ENCODE data around the gene ARL9. TPM values are rescaled to one million over a fixed set of nuclear protein-coding genes. Genes with fewer than 3 reads are reported as not detected.

ARL9 gene, protein sequence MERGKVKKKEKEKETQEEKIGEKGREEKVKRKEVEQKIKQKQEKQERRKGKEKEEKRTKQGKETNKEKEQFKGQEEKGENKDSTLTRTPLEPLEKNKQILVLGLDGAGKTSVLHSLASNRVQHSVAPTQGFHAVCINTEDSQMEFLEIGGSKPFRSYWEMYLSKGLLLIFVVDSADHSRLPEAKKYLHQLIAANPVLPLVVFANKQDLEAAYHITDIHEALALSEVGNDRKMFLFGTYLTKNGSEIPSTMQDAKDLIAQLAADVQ
- not detected in 2 replicates for total RNA-seq (2014; rRNA removed; shearing (Covaris generic))
- not detected in 2 replicates for polyA plus RNA-seq (2014; cell fraction: nucleus; rRNA removed)

DNA sequence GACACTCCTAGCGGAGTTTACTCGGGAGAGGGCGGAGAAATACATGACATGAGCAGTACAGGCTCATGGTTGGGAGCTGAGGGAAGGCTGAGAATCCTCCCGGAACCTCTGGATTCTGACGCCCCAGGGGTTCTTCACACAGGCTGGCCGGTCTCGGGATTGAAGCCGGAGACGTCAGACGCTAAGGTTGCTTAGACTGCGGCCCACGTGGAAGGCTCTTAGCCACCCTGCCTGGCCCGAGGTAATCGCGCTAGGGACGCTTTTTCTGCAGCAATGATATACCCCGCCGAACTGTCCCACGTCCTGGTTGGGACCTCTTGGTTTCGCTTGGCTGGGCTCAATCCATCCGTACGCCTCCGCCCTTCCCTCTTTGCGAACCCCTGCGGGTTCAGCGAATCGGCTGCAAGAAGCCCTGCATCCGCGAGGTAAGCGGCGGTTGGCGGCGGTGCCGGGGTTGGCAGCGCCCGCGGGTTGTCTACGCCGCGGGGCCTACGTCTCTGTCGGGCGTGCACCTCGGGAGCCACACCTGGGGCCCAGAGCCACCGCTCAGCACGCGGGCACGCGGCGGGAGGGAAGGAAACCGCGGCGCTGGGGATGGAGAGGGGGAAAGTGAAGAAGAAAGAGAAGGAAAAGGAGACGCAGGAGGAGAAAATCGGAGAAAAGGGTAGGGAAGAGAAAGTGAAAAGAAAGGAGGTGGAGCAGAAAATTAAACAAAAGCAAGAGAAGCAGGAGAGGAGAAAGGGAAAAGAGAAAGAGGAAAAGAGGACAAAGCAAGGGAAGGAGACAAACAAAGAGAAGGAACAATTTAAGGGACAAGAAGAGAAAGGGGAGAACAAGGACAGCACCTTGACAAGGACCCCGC, at the start of gene ARL9:
Gene ARL9, plus strand, starts transcription at position 523 of the 862 bp plus-strand sequence. Its CDS starts 72 bp downstream, at position 595.
- no peak for DNase-seq (ENCODE audit: extremely low read depth, low read depth)

DNA sequence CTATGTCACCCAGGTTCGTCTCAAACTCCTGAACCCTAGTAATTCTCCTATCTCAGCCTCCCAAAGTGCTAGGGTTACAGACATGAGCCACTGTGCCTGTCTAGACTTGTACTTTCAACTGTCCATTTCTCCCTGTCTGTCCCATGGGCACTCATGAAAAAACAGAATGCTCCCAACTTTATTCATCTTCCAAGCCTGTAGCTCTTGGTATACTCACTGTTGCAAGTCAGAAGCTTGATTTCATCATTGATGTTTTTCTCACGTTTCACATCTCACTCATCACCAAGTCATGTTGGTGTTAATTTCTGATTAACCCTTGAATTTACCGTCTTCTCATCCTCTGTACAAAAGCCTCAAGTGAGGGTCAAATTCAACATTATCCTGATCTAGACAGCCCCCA, 45.5 kb upstream of the ARL9 start:
- no peak for DNase-seq (ENCODE audit: extremely low read depth, low read depth)

DNA sequence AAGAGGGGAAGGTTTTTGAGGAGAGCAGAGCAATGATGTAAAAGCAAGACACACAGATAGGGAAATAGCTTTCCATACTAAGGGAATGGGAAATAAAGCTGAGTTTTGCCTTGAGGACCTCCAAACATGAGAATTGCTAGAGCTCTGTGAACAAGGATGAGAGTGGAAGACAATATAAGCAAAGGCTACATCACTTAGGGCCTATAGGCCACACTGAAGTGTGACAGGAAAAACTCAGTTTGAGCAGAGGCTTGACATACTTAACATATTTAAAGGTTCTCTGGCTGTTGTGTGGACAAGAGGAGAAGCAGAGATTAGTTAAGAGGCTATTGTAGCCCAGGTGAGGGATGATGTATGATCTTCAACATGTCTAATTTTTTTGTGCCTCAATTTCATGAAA, 43.4 kb upstream of the ARL9 start:
- no peak for DNase-seq (ENCODE audit: extremely low read depth, low read depth)

DNA sequence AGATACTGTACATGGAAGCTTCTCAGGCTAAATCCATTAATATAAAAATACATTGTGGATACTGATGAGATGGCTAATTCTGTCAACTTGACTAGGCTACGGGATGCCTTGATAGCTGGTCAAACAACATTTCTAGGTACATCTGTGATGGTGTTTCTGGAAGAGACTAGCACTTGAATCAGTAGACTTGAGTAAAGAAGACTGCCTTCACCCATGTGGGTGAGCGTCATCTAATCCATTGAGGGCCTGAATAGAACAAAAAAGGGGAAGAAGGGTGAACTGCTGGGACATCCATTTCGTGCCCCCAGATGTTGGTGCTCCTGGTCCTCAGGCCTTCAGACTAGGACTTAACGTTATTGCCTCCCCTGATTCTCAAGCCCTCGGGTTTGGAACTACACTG, 41.9 kb upstream of the ARL9 start:
- no peak for DNase-seq (ENCODE audit: extremely low read depth, low read depth)

DNA sequence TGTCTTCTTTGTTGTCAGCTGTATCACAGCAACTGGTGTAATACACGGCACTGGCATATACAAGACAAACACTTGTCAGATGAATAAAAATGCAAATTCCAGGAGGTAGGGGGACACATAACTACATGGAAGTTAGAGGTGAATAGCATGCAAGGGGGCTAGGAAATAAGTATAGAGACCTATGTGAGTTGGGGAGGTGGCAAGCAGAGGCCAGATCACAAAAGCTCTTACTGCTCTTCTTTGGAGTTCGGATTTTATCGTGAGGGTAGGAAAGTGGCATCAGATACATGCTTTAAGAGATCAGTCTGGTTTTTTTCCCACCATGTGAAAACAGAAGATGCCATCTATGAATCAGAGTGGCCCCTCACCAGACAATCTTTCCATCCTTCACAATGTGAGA, 41.0 kb upstream of the ARL9 start:
- no peak for DNase-seq (ENCODE audit: extremely low read depth, low read depth)

DNA sequence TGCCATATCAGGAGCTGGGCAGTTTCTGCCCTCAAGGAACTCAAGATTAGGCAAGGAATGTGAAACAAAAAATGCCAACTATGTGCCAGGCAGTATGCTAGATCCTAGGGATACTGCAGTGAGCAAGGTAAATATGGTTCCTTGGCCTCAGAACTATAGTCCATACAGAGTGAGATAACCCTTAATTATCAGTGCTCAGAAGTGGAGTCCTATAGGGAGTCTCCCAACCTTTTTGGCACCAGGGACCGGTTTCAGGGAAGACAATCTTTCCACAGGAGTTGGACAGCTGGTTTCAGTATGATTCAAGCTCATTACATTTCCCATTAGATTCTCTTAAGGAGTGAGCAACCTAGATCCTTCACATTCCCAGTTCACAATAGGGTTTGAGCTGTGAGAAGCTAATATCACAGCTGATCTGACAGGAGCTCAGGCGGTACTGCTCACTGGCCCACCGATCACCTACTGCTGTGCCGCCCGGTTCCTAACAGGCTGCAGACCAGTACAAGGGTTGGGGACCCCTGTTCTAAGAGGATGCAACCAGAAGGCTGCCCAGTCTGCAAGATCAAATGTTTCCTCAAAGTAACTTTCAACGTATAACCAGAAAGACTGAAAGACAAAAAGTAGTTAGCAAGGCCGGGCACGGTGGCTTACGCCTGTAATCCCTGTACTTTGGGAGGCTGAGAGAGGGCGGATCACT, 39.8 kb upstream of the ARL9 start:
- no peak for DNase-seq (ENCODE audit: extremely low read depth, low read depth)

DNA sequence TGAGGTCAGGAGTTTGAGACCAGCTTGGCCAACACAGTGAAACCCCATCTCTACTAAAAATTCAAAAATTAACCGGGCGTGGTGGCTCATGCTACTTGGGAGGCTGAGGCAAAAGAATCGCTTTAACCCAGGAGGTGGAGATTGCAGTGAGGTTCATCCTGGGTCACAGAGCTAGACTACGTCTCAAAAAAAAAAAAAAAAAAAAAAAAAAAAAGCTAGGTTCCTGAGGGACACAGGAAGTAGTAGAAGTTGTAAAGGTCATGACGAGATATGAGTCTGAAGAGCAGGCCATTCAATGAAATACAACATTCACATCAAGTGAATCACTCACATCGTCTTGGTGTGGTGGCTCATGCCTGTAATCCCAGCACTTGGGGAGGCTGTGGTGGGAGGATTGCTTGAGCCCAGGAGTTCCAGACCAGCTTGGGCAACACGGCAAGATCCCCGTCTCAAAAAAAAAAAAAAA, 39.3 kb upstream of the ARL9 start:
- DNase-seq (ENCODE audit: extremely low read depth, low read depth) = peak; percentile 79

DNA sequence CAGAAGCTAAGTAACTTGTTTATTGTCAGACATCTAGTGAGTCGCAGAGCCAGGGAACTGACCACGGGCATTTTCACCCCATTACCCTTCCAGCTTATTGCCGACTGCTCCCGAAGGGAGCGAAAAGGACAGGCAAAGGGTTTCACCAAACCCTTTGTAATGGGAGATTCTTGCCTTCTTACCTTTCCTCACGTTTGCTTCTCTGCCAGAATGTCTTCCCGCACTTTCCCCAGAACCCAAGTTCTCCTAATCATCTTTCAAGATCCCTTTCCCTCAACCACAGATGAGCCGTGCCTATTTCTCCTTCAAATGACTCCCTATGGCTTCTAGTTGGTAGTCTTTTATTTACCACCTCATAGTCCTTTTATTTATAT, 38.7 kb upstream of the ARL9 start:
- no peak for DNase-seq (ENCODE audit: extremely low read depth, low read depth)

DNA sequence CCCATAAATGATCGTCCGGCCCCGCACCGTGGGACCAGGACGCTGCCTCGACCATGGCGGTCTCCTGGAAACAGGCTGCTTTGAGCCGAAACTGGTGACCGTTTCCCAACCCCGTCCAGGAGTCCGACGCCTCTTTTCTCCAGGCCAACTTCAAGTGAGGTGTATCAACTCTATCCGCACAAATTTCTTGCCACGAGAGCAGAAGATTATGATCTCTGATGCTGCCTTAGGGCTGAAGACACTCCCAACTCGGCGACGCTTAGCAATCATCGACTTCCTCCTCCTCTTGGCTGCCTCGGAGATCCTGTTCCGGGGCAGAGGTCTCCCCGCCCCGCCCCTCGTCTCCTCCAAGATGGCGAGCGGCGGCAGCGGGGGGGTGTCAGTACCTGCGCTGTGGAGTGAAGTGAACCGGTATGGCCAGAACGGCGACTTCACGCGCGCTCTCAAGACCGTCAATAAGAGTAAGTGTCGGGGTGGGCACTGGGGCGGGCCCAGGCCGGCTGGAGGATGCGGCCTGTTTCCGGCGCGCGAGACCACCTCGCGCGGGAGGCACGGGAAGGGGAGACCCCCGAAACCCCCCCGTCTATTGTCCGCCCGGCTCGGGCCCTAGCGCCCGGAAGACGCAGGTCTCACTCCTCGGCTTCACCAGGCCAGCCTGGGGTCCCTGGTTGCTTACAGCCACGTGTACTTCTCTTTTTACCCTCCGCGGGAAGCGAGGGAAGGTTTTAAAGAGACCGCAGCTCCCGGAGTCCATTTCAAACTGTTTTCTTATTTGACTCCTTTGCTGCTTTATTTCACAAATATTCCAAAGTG, 38.1 kb upstream of the ARL9 start, which contains the start of gene SRP72:
Gene SRP72, plus strand, starts transcription at position 334 of the 813 bp plus-strand sequence. Its CDS starts 19 bp downstream, at position 353.
- DNase-seq (ENCODE audit: extremely low read depth, low read depth) = peak; percentile 80

DNA sequence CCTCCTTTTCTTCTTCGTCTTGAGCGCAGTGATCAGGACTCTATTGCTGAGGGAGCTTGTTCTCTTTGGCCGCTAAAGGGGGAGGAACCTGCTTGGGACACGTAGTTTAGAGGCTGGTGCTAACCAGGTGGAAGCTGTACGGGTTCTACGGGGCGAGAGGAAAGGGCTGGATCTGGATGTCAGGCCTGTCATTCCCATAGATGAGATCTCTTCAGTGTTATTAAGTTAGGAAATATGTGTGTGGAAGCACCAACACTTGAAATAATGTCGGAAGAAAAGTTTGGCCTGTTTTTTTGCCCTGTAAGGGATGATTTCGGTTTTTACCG, 37.5 kb upstream of the ARL9 start:
- no peak for DNase-seq (ENCODE audit: extremely low read depth, low read depth)

DNA sequence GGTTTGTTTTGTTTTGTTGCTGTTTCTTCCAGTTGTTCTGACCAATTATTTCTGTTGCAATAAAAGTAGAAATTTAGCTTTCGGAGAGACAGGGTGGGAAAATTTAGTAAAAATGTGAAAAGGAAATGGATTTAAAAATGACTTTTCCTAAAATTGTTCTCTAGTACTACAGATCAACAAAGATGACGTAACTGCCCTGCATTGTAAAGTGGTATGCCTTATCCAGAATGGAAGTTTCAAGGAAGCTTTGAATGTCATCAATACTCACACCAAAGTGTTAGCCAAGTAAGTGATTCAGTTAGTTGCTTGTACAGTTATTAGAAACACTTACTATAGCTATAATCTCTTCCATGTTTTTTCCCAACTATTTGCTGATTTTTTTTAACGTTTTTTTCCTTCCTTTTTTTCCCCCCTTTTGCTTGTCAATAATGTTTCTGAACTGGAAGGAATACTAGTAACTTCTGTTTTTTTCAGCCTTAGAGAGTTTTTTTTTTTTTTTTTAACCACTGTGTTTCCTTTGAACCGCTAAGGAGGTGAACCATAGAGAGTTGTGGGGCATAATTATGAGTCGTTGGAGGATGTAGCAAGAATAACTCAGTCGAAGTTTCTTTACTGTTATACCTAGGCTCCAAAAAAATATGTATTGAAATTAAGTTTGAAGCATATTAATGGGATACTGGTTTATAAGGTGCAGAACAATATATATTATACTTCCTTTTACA, 35.9 kb upstream of the ARL9 start:
- no peak for DNase-seq (ENCODE audit: extremely low read depth, low read depth)

DNA sequence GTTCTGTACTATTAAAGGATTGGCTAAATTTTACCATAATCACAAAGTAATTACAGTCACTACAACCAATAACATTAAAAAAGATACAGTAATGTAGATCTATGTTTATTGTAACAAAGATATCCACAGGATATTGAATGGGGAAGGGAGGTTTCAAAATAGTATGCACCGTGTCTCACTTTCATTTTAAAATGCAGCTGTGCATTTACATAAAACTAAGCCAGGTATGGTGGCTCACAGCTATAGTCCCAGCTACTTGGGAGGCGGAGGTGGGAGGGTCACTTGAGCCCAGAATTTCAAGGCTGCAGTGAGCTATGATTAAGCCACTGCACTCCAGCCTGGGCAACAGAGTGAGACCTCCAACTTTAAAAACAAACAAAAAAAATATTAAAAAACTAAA, 29.7 kb upstream of the ARL9 start:
- DNase-seq (ENCODE audit: extremely low read depth, low read depth) = no peak

DNA sequence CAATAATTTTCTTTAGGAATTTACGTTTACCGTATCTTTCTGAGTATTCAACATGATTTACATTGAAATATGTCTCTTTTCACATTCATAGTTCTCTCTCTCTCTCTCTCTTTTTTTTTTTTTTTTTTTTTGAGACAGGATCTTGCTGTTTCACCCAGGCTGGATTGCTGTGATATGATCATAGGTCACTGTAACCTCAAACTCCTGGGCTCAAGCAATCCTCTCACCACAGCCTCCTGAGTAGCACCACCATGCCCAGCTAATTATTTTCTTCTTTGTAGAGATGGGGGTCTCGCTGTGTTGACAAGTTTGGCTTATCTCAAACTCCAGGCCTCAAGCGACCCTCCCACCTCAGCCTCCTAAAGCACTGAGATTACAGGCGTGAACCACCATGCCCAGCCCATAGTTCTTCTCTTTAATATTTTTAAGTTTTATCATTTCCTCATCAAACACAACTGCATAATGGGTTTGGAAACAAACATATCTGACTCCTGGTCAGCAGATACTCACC, 28.3 kb upstream of the ARL9 start:
- DNase-seq (ENCODE audit: extremely low read depth, low read depth) = no peak

DNA sequence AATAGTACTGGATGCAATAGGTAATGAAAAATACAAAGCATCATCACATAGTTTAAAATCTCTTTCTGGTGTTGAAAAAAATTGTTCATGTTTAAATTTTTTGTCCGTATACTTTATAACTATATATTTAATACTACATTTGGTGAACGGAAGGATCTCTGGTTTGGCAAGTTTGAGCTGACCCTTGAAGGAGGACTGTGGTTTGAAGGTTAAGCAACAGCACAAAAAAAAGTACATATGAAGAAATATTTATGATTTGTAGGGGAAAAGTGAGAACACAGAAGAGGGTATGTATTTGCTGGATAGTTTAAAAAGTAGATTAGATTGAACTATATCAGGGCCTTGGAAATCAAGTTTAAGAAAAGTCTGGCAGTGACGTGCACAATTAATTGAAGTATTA, 24.9 kb upstream of the ARL9 start:
- no peak for DNase-seq (ENCODE audit: extremely low read depth, low read depth)

DNA sequence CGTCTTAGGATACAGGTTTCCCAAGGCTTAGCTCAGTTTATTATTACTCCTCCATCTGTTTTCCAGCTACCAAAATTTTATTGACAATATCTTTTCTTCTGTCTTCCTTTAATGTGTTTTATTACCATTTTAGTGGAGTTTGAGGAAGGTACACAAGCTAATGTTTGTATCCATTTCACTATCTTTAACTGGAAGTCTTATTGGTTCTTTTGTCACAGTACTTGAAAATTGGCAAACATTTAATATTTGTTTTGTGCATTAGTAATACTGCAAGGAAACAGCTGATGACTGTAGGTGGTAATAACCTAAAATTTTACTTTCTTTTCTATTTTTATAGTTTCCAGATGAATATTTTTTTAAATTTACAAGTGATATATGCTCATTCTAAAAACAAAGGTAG, 9.3 kb upstream of the ARL9 start:
- no peak for DNase-seq (ENCODE audit: extremely low read depth, low read depth)

DNA sequence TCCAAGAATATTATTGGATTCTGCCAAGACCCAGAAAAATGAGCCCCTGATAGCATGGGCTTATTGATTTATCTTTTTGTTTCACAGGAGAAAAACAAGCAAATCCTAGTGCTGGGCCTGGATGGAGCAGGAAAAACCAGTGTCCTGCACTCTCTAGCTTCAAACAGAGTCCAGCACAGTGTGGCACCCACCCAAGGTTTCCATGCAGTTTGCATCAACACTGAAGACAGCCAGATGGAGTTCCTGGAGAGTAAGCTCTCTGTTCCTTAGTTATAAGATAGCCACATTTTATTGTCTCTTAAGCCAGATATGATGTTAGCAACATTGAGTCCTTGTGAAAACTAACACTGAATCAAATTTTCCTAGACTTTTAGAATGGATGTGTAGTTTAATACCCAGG, 5.5 kb downstream of the ARL9 start:
- no peak for DNase-seq (ENCODE audit: extremely low read depth, low read depth)

DNA sequence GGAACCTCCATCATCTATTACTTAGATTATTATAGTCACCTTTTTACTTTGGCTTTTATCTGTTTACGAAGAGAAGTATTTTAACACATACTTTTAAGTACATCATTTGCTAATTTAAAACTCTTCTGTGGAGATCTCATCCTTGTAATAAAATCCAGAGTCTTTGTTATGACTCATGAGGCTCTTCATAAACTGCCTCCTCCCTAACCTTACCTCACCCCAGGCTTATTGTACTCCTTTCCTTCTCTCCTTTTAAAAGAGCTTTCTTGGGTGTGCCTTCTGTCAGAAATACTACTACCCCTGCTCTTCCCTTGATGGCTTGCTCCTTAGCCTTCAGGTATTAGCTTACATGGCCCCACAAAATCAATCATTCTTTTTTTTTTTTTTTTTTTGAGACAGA, 6.6 kb downstream of the ARL9 start:
- no peak for DNase-seq (ENCODE audit: extremely low read depth, low read depth)

DNA sequence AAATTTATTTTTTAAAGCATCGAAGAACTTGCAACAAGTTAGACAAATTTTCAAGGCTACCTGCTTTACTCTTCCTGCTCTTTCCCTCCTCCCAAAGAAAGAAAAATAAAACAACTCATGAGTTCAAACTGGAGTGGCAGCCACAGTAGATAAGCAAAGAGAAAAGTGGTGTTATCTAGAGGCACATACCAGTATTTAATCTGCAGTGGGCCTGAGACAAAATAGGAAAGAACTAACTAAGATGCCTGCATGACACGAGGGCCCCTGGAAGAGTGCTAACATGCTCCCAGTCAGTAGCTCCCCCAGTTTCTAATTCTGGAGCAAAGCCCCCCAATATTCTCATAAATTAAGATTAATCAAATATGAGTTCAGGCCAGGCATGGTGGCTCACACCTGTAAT, 7.9 kb downstream of the ARL9 start:
- DNase-seq (ENCODE audit: extremely low read depth, low read depth) = no peak

DNA sequence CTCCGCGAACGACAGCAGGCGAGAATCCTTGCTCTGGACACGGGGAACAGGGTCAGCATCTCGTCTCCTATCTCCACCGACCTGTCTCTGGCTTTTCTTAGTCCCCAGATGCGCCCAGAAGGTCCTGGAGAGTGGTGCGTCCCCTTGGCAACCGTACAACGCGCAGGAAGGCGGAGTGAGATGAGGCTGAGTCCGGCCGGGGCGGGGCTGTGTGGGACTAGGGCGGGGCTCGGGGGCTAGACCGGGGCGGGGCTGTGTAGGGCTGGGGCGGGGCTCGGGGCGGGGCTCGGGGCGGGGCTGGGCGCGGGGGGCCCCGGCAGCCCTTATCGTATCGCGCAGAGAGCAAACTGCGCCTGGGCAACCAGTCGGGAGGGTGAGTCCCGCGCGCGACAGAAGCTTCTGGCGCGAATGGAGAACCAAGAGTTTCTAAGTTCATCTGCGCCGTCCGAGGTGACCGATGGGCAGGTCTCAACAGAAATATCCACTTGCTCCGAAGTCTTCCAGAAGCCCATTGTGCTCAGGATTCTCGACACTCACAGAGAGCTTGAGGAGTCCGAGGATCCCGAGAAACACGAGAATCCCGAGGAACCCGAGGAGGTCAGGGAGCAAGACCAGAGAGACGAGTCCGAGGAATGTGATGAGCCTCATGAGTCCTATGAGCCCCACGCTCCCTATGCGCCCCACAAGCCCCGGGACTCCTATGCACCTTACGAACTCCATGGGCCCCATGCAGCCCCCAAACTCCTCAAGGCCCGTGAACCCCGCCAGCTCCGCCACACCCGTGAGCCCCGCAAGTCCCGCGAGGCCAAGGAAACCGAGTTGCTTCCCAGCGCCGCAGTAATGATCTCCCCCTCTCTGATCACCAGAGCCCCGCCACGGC, 24.9 kb downstream of the ARL9 start:
- peak; percentile 70 for DNase-seq (ENCODE audit: extremely low read depth, low read depth)

Data from NCI-H460 (cell line).